ENCODE data around the gene APRT. TPM values are rescaled to one million over a fixed set of nuclear protein-coding genes. Genes with fewer than 3 reads are reported as not detected.
A peak's percentile ranks its signal among the peaks of the same experiment; 100 is the strongest.

Gene APRT
- 40.5 and 41.7 TPM in 2 replicates for total RNA-seq (2012; rRNA removed)
- polyA plus RNA-seq (2012; rRNA removed): 157 and 209 TPM in 2 replicates
- 109 and 184 TPM in 2 replicates for polyA plus RNA-seq (2012; cell fraction: cytosol; rRNA removed)
- polyA plus RNA-seq (2012; cell fraction: nucleus; rRNA removed; ENCODE audit: low replicate concordance): 87.9 and 240 TPM in 2 replicates
- percentile 62 among the genes with signal in this experiment for Bru-seq, nascent RNA
- percentile 60 among the genes with signal in this experiment for BruChase-seq, experiment 1, labeled RNA remaining after a 6-hour chase
- percentile 50 among the genes with signal in this experiment for BruChase-seq, experiment 2, labeled RNA remaining after a 2-hour chase
- long read RNA-seq, transcript APRT-210 (2 exons, 490 nt): minor isoform, 11 of 136 reads
- long read RNA-seq, transcript APRT-201 (5 exons, 947 nt): major isoform, 73 of 136 reads
- long read RNA-seq, transcript APRT-202 (5 exons, 664 nt): minor isoform, 31 of 136 reads
- long read RNA-seq, partial matches to known transcripts: 8 of 136 reads
- long read RNA-seq, other reads (novel, unspliced or antisense): 9 of 136 reads

DNA sequence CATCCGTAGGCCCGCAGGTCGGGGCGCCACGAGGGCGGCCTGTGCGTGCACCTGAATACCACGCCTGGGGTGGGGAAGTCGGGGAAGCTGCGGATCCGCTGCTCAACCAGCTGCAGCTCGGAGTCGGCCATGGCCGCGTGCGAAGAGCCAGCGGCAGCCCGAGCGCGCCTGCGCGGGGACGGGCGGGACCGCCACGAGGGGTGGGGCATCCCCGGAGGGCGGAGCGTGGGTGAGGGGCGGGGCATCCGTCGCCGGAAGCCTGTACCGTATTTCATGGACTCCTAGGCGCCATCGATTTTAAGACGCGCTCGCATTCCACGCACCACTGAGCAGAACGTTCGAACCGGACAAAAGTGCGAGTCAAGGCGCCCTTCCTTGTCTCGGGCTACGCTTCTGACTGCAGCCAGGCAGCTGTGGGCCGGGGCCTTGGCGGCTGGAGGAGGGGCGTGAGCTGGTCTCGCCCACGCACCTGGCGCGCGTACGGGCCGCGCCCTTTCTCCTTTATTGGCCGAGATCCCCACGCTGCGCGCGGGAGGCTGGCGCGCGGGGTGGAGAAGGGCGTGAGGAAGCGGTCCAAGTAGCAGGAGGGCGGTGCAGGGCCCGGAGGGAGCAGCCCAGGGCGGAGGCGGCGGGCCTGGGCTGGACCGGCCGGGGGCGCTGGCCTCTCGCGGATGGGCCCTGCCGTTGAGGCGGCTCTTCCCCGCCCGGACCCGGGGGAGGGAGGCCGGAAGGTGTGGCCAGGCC, at the start of gene APRT:
Gene APRT, minus strand, starts transcription at position 160 of the 744 bp plus-strand sequence. Its CDS starts 29 bp downstream, at position 131.
- H4K5ac ChIP-seq (ENCODE audit: low read depth, low read length): peak within 1 kb of the TSS; percentile 83
- no peaks in the 10 kb centered on the region for H3K9me1 ChIP-seq (ENCODE audit: insufficient read depth, low read length)
- H3K4me1 ChIP-seq (ENCODE audit: control insufficient read depth, insufficient read depth, low read length): peaks cover 12% of the 10 kb centered on the region
- ChIA-PET POLR2A (ENCODE audit: unreplicated experiment) (no interaction called here), CTCF (interaction anchor here (1.6 to 1.7 kb wide), 2 partner anchors 46 to 75 kb away, joined by 4 to 7 read pairs; partner anchors contain the start of genes GALNS and TRAPPC2L)
- peak within 1 kb of the TSS; percentile 53; the same call in 1 of the 2 replicates for H3K23ac ChIP-seq (ENCODE audit: low read depth, low read length)
- H3K79me1 ChIP-seq (ENCODE audit: low read depth in 1 of 2, low read length in 2 of 2): peaks cover 4 to 30% of the 10 kb centered on the region in 2 experiments; a peak in 2 of 4 replicates
- H2BK120ac ChIP-seq (ENCODE audit: low read depth, low read length): peak within 1 kb of the TSS; percentile 58; the same call in 1 of the 2 replicates
- H2BK15ac ChIP-seq (ENCODE audit: low read depth, low read length): no peak within 1 kb of the TSS; the same call in 2 of the 3 replicates
- no peak within 1 kb of the TSS for H2BK20ac ChIP-seq (ENCODE audit: low read depth, low read length)
- dilution Hi-C loops (cut with HindIII; ENCODE audit: low sequenced_read_pairs, unreplicated experiment): no loop called here
- peak; percentile 87 for ATAC-seq (ENCODE audit: low read depth)
- H4K20me1 ChIP-seq (ENCODE audit: insufficient read depth, low read length): peaks cover 23% of the 10 kb centered on the region
- peak within 1 kb of the TSS; percentile 47 to 90 for H4K8ac ChIP-seq (ENCODE audit: low read depth in 2 of 2, low read length in 2 of 2)
- BruUV-seq (replicated peaks): no TSS peak
- H3K18ac ChIP-seq (ENCODE audit: low read depth, low read length): peak within 1 kb of the TSS; percentile 8; the same call in 1 of the 2 replicates
- peak within 1 kb of the TSS; percentile 84 for H3K14ac ChIP-seq (replicated peaks; ENCODE audit: low read depth, low read length)
- H3K9ac ChIP-seq (ENCODE audit: low read depth, low read length): peak within 1 kb of the TSS; percentile 76
- in situ Hi-C loops (cut with MboI; ENCODE audit: low sequenced_read_pairs): no loop called here
- peak within 1 kb of the TSS; percentile 60 for H3K4me3 ChIP-seq (ENCODE audit: insufficient read depth, low read depth, low read length)
- H3K4ac ChIP-seq (ENCODE audit: low read depth, low read length): peak within 1 kb of the TSS; percentile 90
- WGBS, 2 experiments (ENCODE audit: extremely low coverage in 2 of 2, insufficient read length in 1 of 2): 1% methylated on average over 41 of the region's 84 CpGs; no CpG with 5 or more reads in 1 of the 2 experiments
- H2AK9ac ChIP-seq (replicated peaks; ENCODE audit: low read depth, low read length, poor library complexity): peak within 1 kb of the TSS; percentile 100
- no peaks in the 10 kb centered on the region for H3K9me3 ChIP-seq (ENCODE audit: control insufficient read depth, insufficient read depth, low read length)
- peaks cover 14% of the 10 kb centered on the region for H3K36me3 ChIP-seq (ENCODE audit: control insufficient read depth, insufficient read depth, low read length)
- peak within 1 kb of the TSS; percentile 96 for H2AK5ac ChIP-seq (ENCODE audit: low read depth, low read length)
- peak within 1 kb of the TSS; percentile 90 for H3K4me2 ChIP-seq (ENCODE audit: low read depth, low read length)
- H3K27me3 ChIP-seq (ENCODE audit: control insufficient read depth, insufficient read depth, low read length): no peaks in the 10 kb centered on the region
- H2BK5ac ChIP-seq (ENCODE audit: low read depth, low read length, poor library complexity, severe bottlenecking): peak within 1 kb of the TSS; percentile 82
- DNase-seq: peak; percentile 95
- intact Hi-C loops (cut with micrococcal nuclease): loop anchor here (1.0 to 5.0 kb wide), 3 partner anchors 45 to 405 kb away; partner anchors contain the start of genes TRAPPC2L and ZNF778
- peak within 1 kb of the TSS; percentile 97 for H2AFZ ChIP-seq (replicated peaks; ENCODE audit: low read length, poor library complexity)
- H3K56ac ChIP-seq (ENCODE audit: extremely low read depth, insufficient read depth, low read length): peak within 1 kb of the TSS; percentile 50
- H4K91ac ChIP-seq (ENCODE audit: insufficient read depth, low read depth, low read length): peak within 1 kb of the TSS; percentile 81
- peak within 1 kb of the TSS; percentile 84 for H3K27ac ChIP-seq (ENCODE audit: insufficient read depth, low read length)
- TF ChIP-seq MAZ (IDR thresholded peaks at IDR 0.05; ENCODE audit: borderline replicate concordance, low read depth, low read length) (no peak; the same call in 1 of the 2 replicates), SMC3 (IDR thresholded peaks at IDR 0.05; ENCODE audit: low read depth, low read length) (no peak), RCOR1 (IDR thresholded peaks at IDR 0.05; ENCODE audit: insufficient replicate concordance, low read length) (no peak), MAFK (IDR thresholded peaks at IDR 0.05; ENCODE audit: low read depth, low read length) (peak; percentile 54), RAD21 (IDR thresholded peaks at IDR 0.05; ENCODE audit: low read length) (peak; percentile 52), POLR2A (IDR thresholded peaks at IDR 0.05; ENCODE audit: low read depth, low read length) (peak; percentile 87), NFE2L2 (IDR thresholded peaks at IDR 0.05; ENCODE audit: low read depth, low read length) (no peak), CEBPB (IDR thresholded peaks at IDR 0.05; ENCODE audit: low read depth, low read length) (no peak), CHD1 (IDR thresholded peaks at IDR 0.05; ENCODE audit: low read depth, low read length) (no peak), RFX5 (IDR thresholded peaks at IDR 0.05; ENCODE audit: low read depth, low read length) (no peak), BHLHE40 (IDR thresholded peaks at IDR 0.05; ENCODE audit: low read depth, low read length) (0 out of 2 replicates have a peak, but pooled peaks have one; percentile 31)
- TF ChIP-seq, protein P1, sequence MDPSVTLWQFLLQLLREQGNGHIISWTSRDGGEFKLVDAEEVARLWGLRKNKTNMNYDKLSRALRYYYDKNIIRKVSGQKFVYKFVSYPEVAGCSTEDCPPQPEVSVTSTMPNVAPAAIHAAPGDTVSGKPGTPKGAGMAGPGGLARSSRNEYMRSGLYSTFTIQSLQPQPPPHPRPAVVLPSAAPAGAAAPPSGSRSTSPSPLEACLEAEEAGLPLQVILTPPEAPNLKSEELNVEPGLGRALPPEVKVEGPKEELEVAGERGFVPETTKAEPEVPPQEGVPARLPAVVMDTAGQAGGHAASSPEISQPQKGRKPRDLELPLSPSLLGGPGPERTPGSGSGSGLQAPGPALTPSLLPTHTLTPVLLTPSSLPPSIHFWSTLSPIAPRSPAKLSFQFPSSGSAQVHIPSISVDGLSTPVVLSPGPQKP (IDR thresholded peaks at IDR 0.05; ENCODE audit: borderline replicate concordance, low read depth, low read length): no peak
- TF ChIP-seq, protein P2, sequence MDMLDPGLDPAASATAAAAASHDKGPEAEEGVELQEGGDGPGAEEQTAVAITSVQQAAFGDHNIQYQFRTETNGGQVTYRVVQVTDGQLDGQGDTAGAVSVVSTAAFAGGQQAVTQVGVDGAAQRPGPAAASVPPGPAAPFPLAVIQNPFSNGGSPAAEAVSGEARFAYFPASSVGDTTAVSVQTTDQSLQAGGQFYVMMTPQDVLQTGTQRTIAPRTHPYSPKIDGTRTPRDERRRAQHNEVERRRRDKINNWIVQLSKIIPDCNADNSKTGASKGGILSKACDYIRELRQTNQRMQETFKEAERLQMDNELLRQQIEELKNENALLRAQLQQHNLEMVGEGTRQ (IDR thresholded peaks at IDR 0.05; ENCODE audit: low read depth, low read length): peak; percentile 37; the same call in 1 of the 2 replicates

Data from IMR-90 (cell line).